ENCODE results near the gene GDNF. TPM values are rescaled to one million over a fixed set of nuclear protein-coding genes. Genes with fewer than 3 reads are reported as not detected.

Gene GDNF
- total and polyA plus RNA-seq, 4 donors: 0.09 to 0.25 TPM; not detected in 2

- WGBS: 83% methylated on average over 1 of the region's 1 CpG
- Histone ChIP-seq H3K27me3 (ENCODE audit: control insufficient read depth in 4 of 4, insufficient read depth in 4 of 4, low read length in 3 of 4) (no peaks in the 10 kb centered on the region), H3K4me1 (ENCODE audit: control insufficient read depth in 4 of 4, insufficient read depth in 4 of 4, low read length in 3 of 4) (no peaks in the 10 kb centered on the region), H3K27ac (ENCODE audit: low read depth in 1 of 2, low read length in 2 of 2) (no peak overlapping the region), H3K9me3 (ENCODE audit: control insufficient read depth in 4 of 4, low read length in 3 of 4) (peaks cover 0 to 2% (median 0%) of the 10 kb centered on the region in 4 donors), H3K36me3 (ENCODE audit: control insufficient read depth in 4 of 4, insufficient read depth in 3 of 4, low read depth in 1 of 4, low read length in 3 of 4) (no peaks in the 10 kb centered on the region), H3K9ac (ENCODE audit: low read depth in 1 of 2, low read length in 2 of 2) (no peak overlapping the region), H3K4me3 (ENCODE audit: low read depth in 1 of 3, low read length in 3 of 3) (no peak overlapping the region)
- TF ChIP-seq NR2F2 (IDR thresholded peaks at IDR 0.05) (no peak), SP1 (IDR thresholded peaks at IDR 0.05) (no peak), REST (IDR thresholded peaks at IDR 0.05) (no peak), EGR1 (IDR thresholded peaks at IDR 0.05; ENCODE audit: low read depth in 2 of 2) (no peak), ATF3 (IDR thresholded peaks at IDR 0.05) (no peak), MAX (IDR thresholded peaks at IDR 0.05) (no peak)
- DNase-seq (ENCODE audit: low spot score): no peak
Measured at GRCh38 chr5:37857696-37858095, 17.9 kb upstream of the GDNF start.

GRCh38 chr5:37855438-37855837 is 15.6 kb upstream of the GDNF start:
- Histone ChIP-seq H3K4me1 (ENCODE audit: control insufficient read depth in 4 of 4, insufficient read depth in 4 of 4, low read length in 3 of 4) (no peaks in the 10 kb centered on the region), H3K9ac (ENCODE audit: low read depth in 1 of 2, low read length in 2 of 2) (no peak overlapping the region), H3K36me3 (ENCODE audit: control insufficient read depth in 4 of 4, insufficient read depth in 3 of 4, low read depth in 1 of 4, low read length in 3 of 4) (no peaks in the 10 kb centered on the region), H3K4me3 (ENCODE audit: low read depth in 1 of 3, low read length in 3 of 3) (no peak overlapping the region), H3K27ac (ENCODE audit: low read depth in 1 of 2, low read length in 2 of 2) (no peak overlapping the region), H3K27me3 (ENCODE audit: control insufficient read depth in 4 of 4, insufficient read depth in 4 of 4, low read length in 3 of 4) (no peaks in the 10 kb centered on the region), H3K9me3 (ENCODE audit: control insufficient read depth in 4 of 4, low read length in 3 of 4) (peaks cover 0 to 2% (median 0%) of the 10 kb centered on the region in 4 donors)
- no peak for DNase-seq (ENCODE audit: low spot score)
- 98% methylated on average over 3 of the region's 3 CpGs for WGBS
- TF ChIP-seq ZBTB33 (IDR thresholded peaks at IDR 0.05): no peak
- no peak for TF ChIP-seq HNF4A (conservative IDR thresholded peaks at IDR 0.05)
- TF ChIP-seq REST (IDR thresholded peaks at IDR 0.05): no peak
- no peak for TF ChIP-seq FOXA2 (IDR thresholded peaks at IDR 0.05)
- no peak for TF ChIP-seq TAF1 (conservative IDR thresholded peaks at IDR 0.05)
- no peak for TF ChIP-seq RXRA (IDR thresholded peaks at IDR 0.05)
- TF ChIP-seq FOXA1 (IDR thresholded peaks at IDR 0.05): no peak
- no peak for TF ChIP-seq SP1 (IDR thresholded peaks at IDR 0.05)
- no peak for TF ChIP-seq CTCF (IDR thresholded peaks at IDR 0.05; ENCODE audit: low read depth, low read length, missing input control)
- no peak for TF ChIP-seq RAD21 (IDR thresholded peaks at IDR 0.05)
- TF ChIP-seq JUND (IDR thresholded peaks at IDR 0.05): no peak
- no peak for TF ChIP-seq ATF3 (IDR thresholded peaks at IDR 0.05)
- no peak for TF ChIP-seq YY1 (IDR thresholded peaks at IDR 0.05)

Data from liver (tissue), 9 donors.